ENCODE data around the gene PIEZO2.

PIEZO2 gene

GRCh38 chr18:10718809-10719208 lies 430.6 kb downstream of the PIEZO2 start:
- DNase-seq = no peak

- no peak for DNase-seq
Measured at GRCh38 chr18:10715791-10716190, 433.6 kb downstream of the PIEZO2 start.

GRCh38 chr18:10713409-10713808 lies 436.0 kb downstream of the PIEZO2 start:
- no peak for DNase-seq

- no peak for DNase-seq
Measured at GRCh38 chr18:10707294-10707693, 442.1 kb downstream of the PIEZO2 start.

- peak in 1 of 2 donors; percentile 38 for DNase-seq
Measured at GRCh38 chr18:10705786-10706185, 443.6 kb downstream of the PIEZO2 start.

GRCh38 chr18:10705291-10705690 lies 444.1 kb downstream of the PIEZO2 start:
- no peak for DNase-seq

- no peak for DNase-seq
Measured at GRCh38 chr18:10702206-10702605, 447.2 kb downstream of the PIEZO2 start.

GRCh38 chr18:10690366-10690765 lies 459.0 kb downstream of the PIEZO2 start:
- no peak for DNase-seq

- DNase-seq = no peak
Measured at GRCh38 chr18:10690035-10690329, 459.4 kb downstream of the PIEZO2 start.

GRCh38 chr18:10689236-10690034 lies 459.9 kb downstream of the PIEZO2 start:
- no peak for DNase-seq

GRCh38 chr18:10688766-10689165 lies 460.6 kb downstream of the PIEZO2 start:
- no peak for DNase-seq

- no peak for DNase-seq
Measured at GRCh38 chr18:10687161-10687925, 462.0 kb downstream of the PIEZO2 start.

GRCh38 chr18:10686308-10686707 lies 463.1 kb downstream of the PIEZO2 start:
- DNase-seq = no peak

GRCh38 chr18:10685484-10685883 lies 463.9 kb downstream of the PIEZO2 start:
- no peak for DNase-seq

- no peak for DNase-seq
Measured at GRCh38 chr18:10682368-10682714, 467.0 kb downstream of the PIEZO2 start.

GRCh38 chr18:10681581-10682367 lies 467.6 kb downstream of the PIEZO2 start:
- no peak for DNase-seq

- no peak for DNase-seq
Measured at GRCh38 chr18:10680271-10680596, 469.1 kb downstream of the PIEZO2 start.

- DNase-seq = no peak
Measured at GRCh38 chr18:10679557-10680270, 469.7 kb downstream of the PIEZO2 start.

- DNase-seq = no peak
Measured at GRCh38 chr18:10671441-10671840, 477.9 kb downstream of the PIEZO2 start.

GRCh38 chr18:10670856-10671255 lies 478.5 kb downstream of the PIEZO2 start:
- DNase-seq = no peak

- no peak for DNase-seq
Measured at GRCh38 chr18:10669441-10670100, 479.8 kb downstream of the PIEZO2 start.

GRCh38 chr18:10663750-10664149 lies 485.6 kb downstream of the PIEZO2 start:
- DNase-seq = no peak

- no peak for DNase-seq
Measured at GRCh38 chr18:10661317-10661716, 488.1 kb downstream of the PIEZO2 start.

Data from hippocampal formation (tissue), 2 donors.